Muscle of arm (tissue), 12 donors: ENCODE data around the gene KCNK17. TPM values are rescaled to one million over a fixed set of nuclear protein-coding genes. Genes with fewer than 3 reads are reported as not detected.
"Not testable (repeated sequence)": the region's sequence is repeated elsewhere in the genome, so short reads cannot be mapped to it uniquely, and the experiment has no call there.

Experiments
- DNase-seq: peaks from one replicate; pipeline ENCODE4 v3.0.0-alpha.2; 2013
- polyA plus RNA-seq, 12 donors: library from polyadenylated mRNA; unstranded; fragments of 120-200 nt; gene quantifications; one replicate each; pipeline ENCODE4 v1.2.1, GENCODE V29; 2013; ENCODE audit not compliant: insufficient read length in 12 of 12

The KCNK17 gene
- polyA plus RNA-seq, 12 donors = 0.10 to 3.1 (median 2.3) TPM; not detected in 5

DNA sequence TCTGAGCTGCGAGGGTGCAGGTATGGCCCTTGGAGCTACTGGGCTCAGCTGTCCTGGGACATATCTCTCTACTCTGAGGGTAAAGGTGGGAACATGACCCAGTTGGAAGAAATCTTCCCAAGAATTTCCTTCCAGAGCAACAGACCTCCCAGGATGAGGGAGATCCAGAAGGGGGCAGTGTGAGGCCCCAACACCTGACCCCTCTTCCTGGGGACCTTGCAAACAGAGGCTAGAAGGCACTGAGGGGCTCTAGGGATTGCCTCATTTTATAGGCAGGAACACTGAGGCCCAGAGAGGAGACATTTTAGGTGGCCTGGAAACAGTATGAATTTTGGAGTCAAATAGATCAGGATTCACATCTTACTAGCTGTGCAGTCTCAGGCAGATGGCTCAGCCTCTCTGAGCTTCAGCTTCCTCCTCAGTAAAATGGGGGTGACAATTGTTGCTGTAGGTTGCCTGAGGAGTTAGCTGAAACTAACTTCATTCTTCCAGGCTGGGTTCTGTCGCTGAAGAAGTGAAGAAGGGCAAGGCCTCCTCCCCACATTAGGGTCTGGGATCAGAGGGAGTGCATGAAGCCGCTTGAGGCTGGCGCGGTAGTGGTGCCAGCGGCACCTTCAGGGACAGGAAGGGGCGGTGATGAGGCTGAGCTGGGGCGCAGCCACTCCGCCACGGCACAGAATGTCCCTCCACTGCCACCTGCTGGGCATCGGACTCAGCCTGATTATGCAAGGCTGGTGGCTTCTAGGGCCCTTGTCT, 11.4 kb downstream of the KCNK17 start:
- peak; percentile 70 for DNase-seq

DNA sequence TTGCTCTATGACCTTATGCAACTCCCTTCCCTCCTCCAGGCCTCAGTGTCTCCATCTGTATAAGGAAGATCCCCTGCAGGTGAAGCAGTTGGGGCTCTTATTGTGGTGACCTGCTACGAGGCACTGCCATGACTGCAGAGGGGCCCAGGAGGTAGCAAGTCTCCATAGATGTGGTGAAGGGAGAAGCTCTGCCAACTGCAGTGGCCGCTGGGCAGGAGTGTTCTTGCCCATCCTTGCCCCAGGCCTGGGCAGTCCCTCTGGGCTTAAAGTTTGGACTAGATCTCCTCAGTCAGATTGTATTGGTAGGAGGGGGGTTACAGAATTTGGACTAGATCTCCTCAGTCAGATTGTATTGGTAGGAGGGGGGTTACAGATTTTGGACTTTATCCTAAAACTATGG, 12.2 kb downstream of the KCNK17 start:
- no peak for DNase-seq

DNA sequence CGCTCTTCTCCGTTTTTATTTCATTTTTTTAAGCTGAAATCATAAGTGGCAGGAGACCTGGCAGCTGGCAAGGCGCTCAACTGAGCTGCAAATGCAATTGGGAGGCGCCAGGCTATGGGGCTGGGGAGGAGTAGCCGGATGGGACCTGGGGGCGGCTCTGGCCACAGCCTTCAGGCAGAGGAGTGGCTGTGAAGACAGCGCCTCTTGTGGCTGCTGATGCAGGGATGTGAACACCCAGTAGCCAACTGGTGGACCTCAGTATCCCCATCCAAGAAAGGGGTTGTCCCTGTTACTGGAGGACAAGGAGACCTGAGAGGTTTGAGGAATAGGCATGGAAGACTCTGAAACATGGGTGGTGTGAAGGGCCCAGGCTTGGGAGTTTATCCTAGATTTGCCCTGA, 12.6 kb downstream of the KCNK17 start:
- no peak for DNase-seq

DNA sequence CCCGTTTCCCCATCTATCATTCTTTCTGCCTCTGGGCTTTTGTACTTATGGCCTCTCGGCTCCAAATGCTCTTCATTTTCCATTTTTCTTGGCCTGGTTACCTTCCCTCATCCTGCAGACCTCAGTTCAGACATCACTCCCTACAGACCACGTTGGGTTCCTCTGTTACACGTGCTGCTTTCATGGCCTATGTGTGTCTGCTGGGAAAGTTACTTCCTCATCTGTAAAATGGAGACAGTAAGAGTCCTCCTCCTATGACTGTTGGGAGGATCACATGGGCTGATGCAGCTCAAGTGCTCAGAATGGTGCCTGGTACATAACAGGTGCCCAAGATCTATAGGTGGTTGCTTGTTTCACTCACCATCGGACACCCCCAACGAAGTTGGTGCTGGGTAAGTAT, 13.5 kb downstream of the KCNK17 start:
- no peak for DNase-seq

DNA sequence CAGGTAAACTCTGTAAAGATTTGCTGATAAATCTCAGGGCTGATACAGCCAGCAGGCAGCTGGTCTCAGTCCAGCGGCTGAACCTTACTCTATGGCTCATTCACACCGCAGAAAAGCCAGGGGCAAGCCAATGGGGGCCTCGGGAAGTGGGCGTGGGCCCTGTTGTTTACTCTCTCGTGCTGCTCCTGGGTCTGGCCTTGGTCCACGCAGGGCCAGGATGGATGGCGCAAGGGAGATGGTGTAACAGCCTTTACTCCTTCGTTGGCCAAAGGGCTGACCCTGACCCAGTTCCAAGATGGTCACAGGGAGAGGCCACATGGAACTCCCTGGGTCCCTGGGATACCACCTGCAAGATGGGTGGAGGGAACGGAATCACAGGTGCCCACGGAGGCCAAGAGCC, 16.2 kb downstream of the KCNK17 start:
- no peak for DNase-seq

DNA sequence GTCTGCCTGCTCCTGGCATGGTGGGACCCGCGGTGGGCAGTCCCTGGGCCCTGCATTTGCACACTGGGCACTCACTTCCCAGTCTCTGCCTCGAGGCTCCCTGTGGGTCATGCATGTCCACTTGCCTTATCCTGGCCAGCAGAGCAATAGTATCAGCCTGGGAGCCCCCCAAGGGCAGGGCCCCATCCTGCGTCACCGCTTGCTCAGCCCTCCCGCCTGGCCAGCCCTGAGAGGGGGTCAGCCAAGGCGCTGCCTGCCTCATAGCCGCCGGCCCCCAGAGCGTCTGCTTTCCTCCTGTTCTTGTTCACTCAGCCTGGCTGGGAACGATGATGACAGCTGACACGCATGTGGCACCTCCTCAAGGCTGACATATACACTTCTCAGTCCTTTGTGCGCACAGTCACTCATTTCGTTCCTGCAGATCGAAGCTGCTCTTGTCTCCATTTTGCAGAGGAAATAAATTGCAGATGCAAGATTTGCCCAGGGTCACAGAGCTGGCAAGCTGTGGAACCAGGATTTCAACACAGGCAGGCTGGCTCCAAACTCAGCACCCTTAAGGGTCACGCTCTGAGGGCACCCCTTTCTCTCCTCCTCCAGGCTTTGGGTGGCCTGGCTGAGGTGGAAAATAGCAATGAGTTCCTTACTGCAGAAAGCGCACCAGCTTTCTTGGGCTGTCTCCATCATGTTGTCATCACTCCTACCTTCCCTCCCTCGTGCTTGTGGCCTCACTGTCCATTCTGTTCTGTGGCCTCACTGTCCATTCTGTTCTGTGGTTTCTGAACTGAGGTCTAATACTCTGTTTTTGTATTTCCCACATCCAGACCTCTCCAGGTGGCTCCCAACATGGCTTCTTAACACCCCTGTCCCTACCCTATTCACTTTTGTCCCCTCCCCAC, 17.2 kb downstream of the KCNK17 start:
- DNase-seq = peak; percentile 60

DNA sequence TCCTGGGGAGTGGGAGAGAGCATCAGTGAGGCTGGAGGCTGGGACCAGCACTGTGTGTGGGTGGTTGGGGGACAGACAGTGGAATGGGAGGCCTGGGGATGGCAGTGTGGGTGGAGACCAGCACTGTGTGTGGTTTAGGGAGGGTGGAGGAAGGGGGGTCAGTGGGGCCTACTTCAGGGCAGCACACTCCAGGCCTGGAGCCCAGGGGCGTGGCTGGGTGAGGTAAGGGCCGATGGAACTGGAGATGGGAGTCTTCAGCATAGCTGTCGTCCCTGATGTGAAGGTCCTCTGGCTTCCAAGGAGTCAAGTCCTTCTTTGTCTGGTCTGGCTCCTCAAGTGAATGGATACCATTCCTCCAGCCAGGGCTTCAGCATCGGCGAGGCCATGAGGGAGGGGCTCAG, 18.6 kb downstream of the KCNK17 start:
- DNase-seq = peak; percentile 27

DNA sequence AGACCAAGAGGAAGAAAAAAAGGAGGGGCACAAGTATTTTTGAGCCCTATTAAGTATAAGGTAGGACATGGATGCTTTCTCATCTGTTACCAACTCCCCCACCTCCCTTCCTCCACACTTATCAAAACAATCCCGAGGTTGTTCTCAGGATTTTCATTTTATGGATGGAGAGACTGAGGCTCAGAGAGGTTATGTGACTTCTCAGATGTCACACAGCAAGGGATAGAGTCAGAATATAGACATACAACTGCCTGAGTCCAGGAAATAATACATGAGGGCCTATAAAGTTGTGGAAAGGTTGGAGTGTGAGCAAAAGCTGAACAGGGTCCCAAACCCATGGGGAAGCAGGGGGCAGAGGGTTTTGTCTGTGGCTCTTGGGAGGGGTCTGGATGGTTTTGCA, 19.3 kb downstream of the KCNK17 start:
- DNase-seq = no peak

DNA sequence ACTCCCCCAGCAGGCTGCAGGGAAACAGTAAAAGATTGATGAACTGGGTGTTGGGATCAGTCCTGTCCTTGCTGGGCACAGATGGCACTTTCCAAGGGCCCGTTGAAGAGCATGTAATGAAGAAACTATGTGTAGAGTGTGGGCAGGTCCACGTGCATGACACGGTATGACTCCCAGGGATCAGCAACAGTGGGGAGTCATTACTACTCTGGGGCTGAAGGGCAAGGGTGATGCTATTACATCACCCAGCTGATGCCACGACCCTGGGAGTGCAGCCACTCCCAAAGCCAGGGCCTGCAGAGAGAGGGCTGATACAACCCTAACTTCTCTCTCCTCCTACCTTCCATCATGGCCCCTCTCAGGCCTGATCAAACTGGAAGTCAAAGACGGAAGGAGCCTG, 20.1 kb downstream of the KCNK17 start:
- no peak for DNase-seq

DNA sequence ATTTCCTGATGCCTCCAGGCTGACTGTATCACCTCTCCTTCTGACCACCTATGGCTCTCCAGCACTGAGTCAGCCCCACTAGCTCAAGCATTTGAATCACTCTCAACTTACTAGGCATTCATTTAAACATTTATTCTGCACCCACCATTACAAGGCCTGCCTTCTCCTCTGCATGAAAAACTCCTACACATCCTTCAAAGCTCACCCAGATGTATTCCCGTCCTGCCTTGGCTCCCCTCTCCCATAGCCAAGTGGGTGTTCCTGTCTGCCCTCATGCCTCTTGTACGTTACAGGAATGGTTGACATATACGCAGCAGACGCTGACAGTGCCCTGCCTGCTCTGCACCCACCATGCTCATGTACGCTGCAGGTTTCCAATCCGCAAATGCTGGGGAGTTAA, 21.6 kb downstream of the KCNK17 start:
- no peak for DNase-seq

DNA sequence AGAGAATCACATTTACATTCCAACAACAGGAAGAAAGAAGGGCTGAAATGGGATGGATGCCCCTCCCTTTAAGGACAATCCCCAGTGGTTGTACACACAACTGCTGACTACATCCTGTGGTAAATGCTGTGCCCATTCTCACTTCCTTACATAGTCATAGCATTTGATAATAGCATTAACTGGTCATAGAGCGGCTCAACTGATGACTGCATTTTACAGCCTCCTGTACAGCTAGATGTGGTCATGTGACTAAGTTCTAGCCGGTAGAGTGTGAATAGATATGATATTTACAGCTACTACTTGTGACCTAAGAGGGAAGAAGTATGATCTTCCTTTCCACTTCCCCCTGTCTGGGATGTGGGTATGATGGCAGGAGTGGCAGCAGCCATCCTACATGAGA, 24.7 kb downstream of the KCNK17 start:
- no peak for DNase-seq

DNA sequence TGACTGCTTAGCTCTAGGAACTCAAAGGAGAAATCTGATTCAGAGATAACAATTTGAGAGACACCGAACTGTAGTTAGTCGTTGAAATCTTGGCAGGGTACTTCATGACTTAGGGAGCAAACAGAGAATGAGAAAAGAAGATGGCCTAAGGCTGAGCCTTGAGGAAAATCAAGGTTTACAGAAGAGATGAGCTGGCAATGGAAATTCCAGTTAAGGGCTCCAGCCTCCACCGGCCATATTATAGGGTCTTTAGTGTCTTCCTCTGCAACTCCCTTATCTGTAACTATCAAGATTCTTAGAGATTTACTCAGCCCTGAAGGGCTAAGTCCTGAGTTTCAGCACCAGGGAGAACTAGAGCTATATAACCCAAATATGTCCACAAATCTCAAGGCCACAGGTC, 26.6 kb downstream of the KCNK17 start:
- no peak for DNase-seq

DNA sequence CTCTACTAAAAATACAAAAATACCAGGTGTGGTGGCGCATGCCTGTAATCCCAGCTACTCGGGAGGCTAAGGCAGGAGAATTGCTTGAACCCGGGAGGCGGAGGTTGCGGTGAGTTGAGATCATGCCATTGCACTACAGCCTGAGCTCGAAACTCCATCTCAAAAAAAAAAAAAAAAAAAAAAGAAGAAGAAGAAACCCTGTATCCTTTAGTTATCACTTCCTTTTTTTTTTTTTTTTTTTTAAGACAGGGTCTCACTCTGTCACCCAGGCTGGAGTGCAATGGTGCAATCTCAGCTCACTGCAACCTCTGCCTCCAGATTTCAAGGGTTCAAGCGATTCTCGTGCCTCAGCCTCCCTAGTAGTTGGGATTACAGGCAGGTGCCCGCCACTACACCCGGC, 27.6 kb downstream of the KCNK17 start:
- DNase-seq = not testable (repeated sequence)

DNA sequence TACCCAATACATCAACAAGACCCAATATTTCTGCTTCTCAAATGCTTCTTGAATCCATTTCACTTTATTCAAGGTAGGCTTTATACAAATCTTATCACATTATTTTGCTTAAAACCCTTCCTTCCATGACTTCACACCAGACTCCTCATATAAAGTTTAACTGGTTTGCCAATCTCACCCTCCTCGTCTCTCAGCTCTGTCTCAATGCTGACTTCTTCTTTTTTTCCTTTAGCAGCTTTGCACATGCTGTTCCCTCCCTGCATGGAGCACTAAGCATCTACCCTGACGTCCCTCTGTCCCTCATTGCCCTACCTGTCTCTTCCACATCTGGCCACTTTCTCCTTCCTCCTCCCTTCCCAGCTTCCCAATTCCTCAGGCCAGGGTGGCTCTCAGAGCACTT, 31.4 kb downstream of the KCNK17 start:
- DNase-seq = no peak

DNA sequence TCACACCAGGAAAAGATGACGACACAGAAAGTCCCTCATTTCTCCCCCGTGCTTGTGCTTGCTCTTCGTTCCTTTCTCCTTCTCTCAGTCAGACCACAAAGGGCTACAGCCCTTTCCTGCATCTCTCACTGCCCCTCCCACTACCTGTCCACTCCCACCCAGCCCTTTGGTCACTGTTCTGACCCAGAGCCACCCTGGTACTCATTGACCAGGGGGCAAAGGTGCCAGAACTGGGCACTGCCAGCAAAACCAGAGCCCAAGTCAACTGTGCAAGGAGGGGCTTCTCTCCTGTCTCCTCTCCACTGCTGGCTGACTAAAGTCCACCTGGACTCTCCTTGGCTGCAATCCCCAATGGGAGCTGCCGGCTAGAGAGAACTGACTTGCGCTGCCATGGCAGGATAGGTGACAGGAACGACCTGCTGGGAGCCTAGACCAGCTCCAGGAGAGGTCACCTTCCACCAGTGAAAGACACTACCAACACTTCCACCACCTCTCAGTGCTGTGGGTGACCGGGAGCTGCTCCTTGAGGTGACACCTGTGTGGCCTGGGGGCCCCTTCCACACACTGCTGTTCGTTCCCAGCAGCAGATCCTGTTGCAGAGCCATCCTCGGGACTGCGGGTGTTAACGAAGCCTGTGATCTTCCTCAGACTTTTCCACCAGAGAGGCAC, 32.8 kb downstream of the KCNK17 start:
- DNase-seq = no peak

DNA sequence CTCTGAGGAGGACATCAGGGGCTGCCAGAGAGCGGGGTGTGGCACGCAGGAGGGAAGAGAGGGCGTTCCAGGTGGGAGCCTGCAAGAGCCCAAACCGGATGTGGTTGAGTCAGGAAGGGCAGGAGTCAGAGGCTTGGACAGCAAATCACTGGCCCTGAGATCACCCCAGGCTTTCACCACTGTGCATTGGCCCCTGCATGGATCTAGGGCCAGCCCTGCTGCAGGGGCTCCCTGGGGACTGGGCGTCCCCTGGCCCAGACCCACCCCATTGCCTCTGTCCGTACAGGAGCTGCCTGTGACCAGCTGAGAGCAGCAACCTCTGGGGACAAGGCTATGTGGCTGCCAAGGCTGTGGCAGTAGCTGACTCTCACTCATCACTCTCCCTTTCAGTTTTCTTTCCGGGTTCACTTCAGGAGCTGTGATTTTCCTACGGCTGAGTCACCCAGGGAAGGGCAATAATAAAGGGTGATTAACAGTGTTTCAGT, 33.9 kb downstream of the KCNK17 start:
- DNase-seq = no peak

DNA sequence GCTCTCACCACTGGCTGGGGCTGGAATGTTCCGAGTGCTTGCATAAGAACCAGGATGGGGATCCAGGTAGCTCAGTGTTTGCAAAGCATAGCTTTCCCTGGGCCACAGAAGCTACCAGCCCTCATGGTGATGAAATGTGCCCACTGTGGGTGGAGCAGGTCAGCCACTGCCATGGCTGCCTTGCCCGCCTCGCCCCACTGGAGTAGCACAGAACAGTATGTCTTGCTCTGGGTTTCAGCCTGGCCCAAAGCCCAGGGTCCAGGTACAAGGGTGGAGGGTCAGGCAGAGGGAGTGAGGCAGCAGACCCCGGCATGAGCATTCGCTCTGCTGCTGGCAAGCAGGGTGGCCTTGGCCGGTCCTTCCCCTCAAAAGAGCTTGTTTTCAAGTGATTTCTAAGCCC, 34.7 kb downstream of the KCNK17 start:
- DNase-seq = no peak

DNA sequence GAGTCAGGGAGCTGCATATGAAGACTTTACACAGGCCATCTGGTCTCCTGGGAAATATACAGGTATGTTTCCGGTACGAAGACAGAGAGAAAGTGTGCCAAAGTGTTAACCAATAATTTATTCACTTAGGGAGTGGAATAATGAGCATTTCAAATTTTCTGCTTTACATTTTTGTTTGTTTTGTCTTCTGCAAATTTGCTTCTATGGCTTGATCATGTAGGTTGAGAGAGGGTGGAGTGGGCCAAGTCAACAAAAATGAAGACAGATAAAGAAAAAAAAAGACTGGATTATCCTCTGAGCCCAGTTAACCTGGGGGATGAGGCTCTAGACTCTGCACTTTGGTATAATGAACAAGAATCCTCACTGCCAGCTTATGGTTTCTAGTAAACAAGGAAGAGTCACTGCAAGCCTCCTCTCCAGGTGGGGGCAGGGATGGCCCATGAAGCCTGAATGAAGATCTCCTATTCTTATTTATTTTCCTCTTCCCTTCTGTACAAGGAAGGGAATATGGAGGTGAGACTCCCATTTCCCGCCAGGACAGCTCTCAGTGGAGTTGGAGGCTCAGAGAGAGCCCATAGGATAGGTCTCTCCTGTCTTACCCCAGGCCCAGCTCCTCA, 37.7 kb downstream of the KCNK17 start:
- no peak for DNase-seq

DNA sequence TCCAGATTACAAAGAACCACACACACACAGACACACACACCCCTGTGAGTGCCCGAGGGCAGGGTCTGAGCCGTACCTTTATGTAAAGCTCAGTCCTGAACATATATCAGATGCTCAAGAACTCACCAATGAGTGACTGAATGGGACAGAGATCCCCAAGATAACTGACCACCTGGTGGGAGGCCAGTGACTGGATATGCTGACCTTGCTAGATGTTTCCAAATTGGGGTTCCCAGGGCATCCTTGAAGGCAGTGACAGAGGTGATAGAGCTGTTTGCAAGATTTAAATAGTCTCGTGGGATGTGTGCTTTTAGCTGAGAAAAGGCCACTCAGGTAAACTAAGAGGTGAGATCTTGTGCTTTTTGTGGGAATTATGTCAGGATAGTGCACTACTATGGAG, 39.3 kb downstream of the KCNK17 start:
- DNase-seq = no peak

DNA sequence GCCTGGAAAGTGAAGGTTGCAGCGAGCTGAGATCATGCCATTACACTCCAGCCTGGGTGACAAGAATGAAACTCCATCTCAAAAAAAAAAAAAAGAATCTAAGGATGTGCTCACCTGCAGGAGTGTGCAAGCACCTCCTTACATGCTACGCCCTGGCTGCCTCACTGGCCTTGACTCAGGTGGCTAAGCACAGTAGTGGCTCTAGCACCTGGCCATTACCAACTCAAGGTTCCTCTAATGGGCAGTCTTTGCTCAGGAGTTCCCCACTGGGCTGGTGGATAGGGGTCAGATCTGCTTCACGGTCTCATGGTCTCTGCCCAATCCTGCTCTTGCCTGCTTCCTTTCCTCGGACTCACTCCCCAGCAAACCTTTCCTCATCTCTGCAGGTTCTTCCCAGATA, 39.7 kb downstream of the KCNK17 start:
- no peak for DNase-seq

DNA sequence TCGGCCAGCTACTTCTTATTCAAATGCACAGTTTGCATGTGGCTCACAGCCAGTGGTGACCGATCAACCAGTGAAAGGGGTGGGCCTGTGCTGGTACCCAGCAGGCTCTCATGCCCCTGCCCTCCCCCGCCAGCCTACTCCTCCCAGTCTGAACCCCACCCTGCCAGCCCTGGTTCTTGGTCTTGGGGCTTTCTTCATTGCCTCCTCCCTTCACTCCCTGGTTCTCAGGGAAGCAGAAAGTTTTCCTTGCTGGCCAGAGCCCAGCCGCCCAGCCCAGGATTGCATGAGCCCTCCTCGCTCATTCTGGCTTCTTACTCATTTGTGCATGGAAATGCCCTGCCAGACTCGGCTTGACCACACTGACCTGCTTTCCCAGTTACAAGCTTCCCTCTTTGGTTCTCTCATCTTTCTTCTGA, 40.8 kb downstream of the KCNK17 start:
- no peak for DNase-seq

DNA sequence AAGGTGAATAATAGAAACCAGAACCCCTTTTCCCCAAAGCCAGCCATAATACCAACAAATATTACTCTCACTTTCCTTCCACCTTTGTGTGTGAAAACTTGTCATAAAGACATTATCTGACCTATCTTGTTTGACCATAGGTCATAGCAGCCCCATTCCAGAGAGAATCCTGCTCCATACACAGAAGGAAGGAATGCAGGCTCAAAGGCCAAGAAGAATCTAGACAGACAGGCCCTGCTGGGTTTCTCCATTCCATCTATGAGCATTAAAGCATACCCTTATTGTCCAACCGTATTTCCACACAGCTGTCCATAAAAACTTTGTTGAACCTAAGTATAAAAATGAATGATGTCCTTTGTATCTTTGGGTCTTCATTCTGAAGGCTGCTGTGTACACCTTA, 44.3 kb downstream of the KCNK17 start:
- no peak for DNase-seq
